Skin of body (tissue), 2 donors: ENCODE results near the gene RNPEPL1. TPM values are rescaled to one million over a fixed set of nuclear protein-coding genes. Genes with fewer than 3 reads are reported as not detected.

Experiments
- DNase-seq: peaks from one replicate; lab custom pipeline; 2025; lab: John Stamatoyannopoulos, UW
- total RNA-seq: library from RNA; depleted of rRNA; stranded (reverse); fragments of >200 nt; gene quantifications from one replicate; pipeline ENCODE4 v1.2.3, GENCODE V29; 2014

Gene RNPEPL1
- total RNA-seq, 1 donor from 2014 or later, result 12.0 TPM

GRCh38 chr2:240589850-240590525 lies 21.7 kb downstream of the RNPEPL1 start:
- no peak for DNase-seq

GRCh38 chr2:240590681-240591111 lies 22.4 kb downstream of the RNPEPL1 start:
- DNase-seq, result no peak

GRCh38 chr2:240591226-240591625 lies 22.9 kb downstream of the RNPEPL1 start:
- no peak for DNase-seq

- no peak for DNase-seq
Observed at GRCh38 chr2:240591784-240592183, 23.5 kb downstream of the RNPEPL1 start.

- no peak for DNase-seq
Observed at GRCh38 chr2:240593026-240593702, 24.9 kb downstream of the RNPEPL1 start.

GRCh38 chr2:240593703-240594451 lies 25.6 kb downstream of the RNPEPL1 start:
- no peak for DNase-seq

- no peak for DNase-seq
Observed at GRCh38 chr2:240594511-240595380, 26.5 kb downstream of the RNPEPL1 start.

- DNase-seq, result no peak
Observed at GRCh38 chr2:240595381-240596079, 27.2 kb downstream of the RNPEPL1 start.

- DNase-seq, result no peak
Observed at GRCh38 chr2:240596080-240596460, 27.8 kb downstream of the RNPEPL1 start.

- no peak for DNase-seq
Observed at GRCh38 chr2:240596491-240596931, 28.2 kb downstream of the RNPEPL1 start.

- DNase-seq, result no peak
Observed at GRCh38 chr2:240597054-240597418, 28.8 kb downstream of the RNPEPL1 start.

- no peak for DNase-seq
Observed at GRCh38 chr2:240597419-240598181, 29.3 kb downstream of the RNPEPL1 start.

GRCh38 chr2:240598311-240598911 lies 30.1 kb downstream of the RNPEPL1 start:
- no peak for DNase-seq

GRCh38 chr2:240599141-240599583 lies 30.9 kb downstream of the RNPEPL1 start:
- DNase-seq, result no peak

GRCh38 chr2:240600451-240600961 lies 32.2 kb downstream of the RNPEPL1 start:
- DNase-seq, result no peak

GRCh38 chr2:240601061-240601830 lies 33.0 kb downstream of the RNPEPL1 start:
- no peak for DNase-seq

- DNase-seq, result no peak
Observed at GRCh38 chr2:240601831-240602160, 33.5 kb downstream of the RNPEPL1 start.

- no peak for DNase-seq
Observed at GRCh38 chr2:240602266-240603050, 34.2 kb downstream of the RNPEPL1 start.
